Activated T-cell treated with anti-CD3 and anti-CD28 coated beads, Interleukin-2, amount 50 U/mL, for 4 hours (primary cell): ENCODE results near the gene INMT. TPM values are rescaled to one million over a fixed set of nuclear protein-coding genes. Genes with fewer than 3 reads are reported as not detected.

ENCODE experiments used
- ATAC-seq, 2 donors: fragments of 200-7000 bp; cut with Tn5 transposase; one replicate each; pipeline ENCODE4 v1.10.0; 2021
- DNase-seq: peaks from one replicate; pipeline ENCODE4 v3.0.0-alpha.2; 2020
- H3K27me3 Mint-ChIP-seq: one replicate; pipeline ENCODE4 v1.8.0; 2021; ENCODE audit warnings: low read depth, mixed read lengths
- H3K36me3 Mint-ChIP-seq: one replicate; pipeline ENCODE4 v1.8.0; 2022; ENCODE audit warnings: mixed read lengths; ENCODE audit not compliant: insufficient read depth
- H3K4me1 Mint-ChIP-seq: one replicate; pipeline ENCODE4 v1.8.0; 2021; ENCODE audit warnings: low read depth, mixed read lengths
- H3K4me3 Mint-ChIP-seq: one replicate; pipeline ENCODE4 v1.8.0; 2021; ENCODE audit warnings: mild to moderate bottlenecking, moderate library complexity, mixed read lengths
- H3K9me3 Mint-ChIP-seq: one replicate; pipeline ENCODE4 v1.8.0; 2021; ENCODE audit warnings: mixed read lengths
- total RNA-seq, 3 donors: library from RNA; stranded (reverse); gene quantifications; one replicate each; pipeline ENCODE4 v1.2.1, GENCODE V29; 2021

INMT gene
- total RNA-seq, 3 donors from 2014 or later, result 0.08 to 0.25 (median 0.14) TPM

GRCh38 chr7:30752484-30752883 lies 549 bp downstream of the INMT start:
- Mint-ChIP-seq H3K9me3 (no peaks in the 10 kb centered on the region), H3K27me3 (no peaks in the 10 kb centered on the region), H3K4me3 (no peak overlapping the region), H3K4me1 (no peaks in the 10 kb centered on the region), H3K36me3 (no peaks in the 10 kb centered on the region)
- ATAC-seq (no peak), DNase-seq (no peak)

- Mint-ChIP-seq H3K9me3 (no peaks in the 10 kb centered on the region), H3K36me3 (no peaks in the 10 kb centered on the region), H3K4me1 (no peaks in the 10 kb centered on the region), H3K4me3 (no peak overlapping the region), H3K27me3 (peaks cover 3% of the 10 kb centered on the region)
- ATAC-seq (no peak), DNase-seq (no peak)
Measured at GRCh38 chr7:30752979-30753378, 1.0 kb downstream of the INMT start.

GRCh38 chr7:30754315-30754877 lies 2.5 kb downstream of the INMT start:
- no peaks in the 10 kb centered on the region for H3K9me3 Mint-ChIP-seq
- no peaks in the 10 kb centered on the region for H3K4me1 Mint-ChIP-seq
- ATAC-seq (no peak), DNase-seq (no peak)
- H3K36me3 Mint-ChIP-seq, result no peaks in the 10 kb centered on the region
- H3K4me3 Mint-ChIP-seq, result no peak overlapping the region
- H3K27me3 Mint-ChIP-seq, result peaks cover 5% of the 10 kb centered on the region

- no peak for DNase-seq
- Mint-ChIP-seq H3K4me3 (no peak overlapping the region), H3K36me3 (no peaks in the 10 kb centered on the region), H3K27me3 (peaks cover 9% of the 10 kb centered on the region), H3K9me3 (no peaks in the 10 kb centered on the region), H3K4me1 (no peaks in the 10 kb centered on the region)
- no peak for ATAC-seq
Measured at GRCh38 chr7:30755384-30756154, 3.6 kb downstream of the INMT start.

- peaks cover 9% of the 10 kb centered on the region for H3K27me3 Mint-ChIP-seq
- H3K9me3 Mint-ChIP-seq, result no peaks in the 10 kb centered on the region
- H3K4me3 Mint-ChIP-seq, result no peak overlapping the region
- ATAC-seq, result no peak
- no peaks in the 10 kb centered on the region for H3K4me1 Mint-ChIP-seq
- no peak for DNase-seq
- no peaks in the 10 kb centered on the region for H3K36me3 Mint-ChIP-seq
Measured at GRCh38 chr7:30757342-30757692, 5.4 kb downstream of the INMT start.

GRCh38 chr7:30760514-30761213 lies 8.7 kb downstream of the INMT start:
- Mint-ChIP-seq H3K9me3 (no peaks in the 10 kb centered on the region), H3K4me1 (no peaks in the 10 kb centered on the region), H3K27me3 (peaks cover 9% of the 10 kb centered on the region), H3K4me3 (no peak overlapping the region), H3K36me3 (no peaks in the 10 kb centered on the region)
- DNase-seq, result no peak
- no peak for ATAC-seq

GRCh38 chr7:30761214-30762156 lies 9.6 kb downstream of the INMT start:
- Mint-ChIP-seq H3K27me3 (peaks cover 9% of the 10 kb centered on the region), H3K9me3 (no peaks in the 10 kb centered on the region), H3K4me1 (no peaks in the 10 kb centered on the region), H3K36me3 (no peaks in the 10 kb centered on the region), H3K4me3 (no peak overlapping the region)
- ATAC-seq (no peak), DNase-seq (no peak)

- H3K9me3 Mint-ChIP-seq, result no peaks in the 10 kb centered on the region
- no peak overlapping the region for H3K4me3 Mint-ChIP-seq
- no peaks in the 10 kb centered on the region for H3K4me1 Mint-ChIP-seq
- ATAC-seq (no peak), DNase-seq (no peak)
- H3K27me3 Mint-ChIP-seq, result peaks cover 5% of the 10 kb centered on the region
- no peaks in the 10 kb centered on the region for H3K36me3 Mint-ChIP-seq
Measured at GRCh38 chr7:30764030-30764975, 12.4 kb downstream of the INMT start.

GRCh38 chr7:30765408-30765807 lies 13.5 kb downstream of the INMT start:
- Mint-ChIP-seq H3K9me3 (no peaks in the 10 kb centered on the region), H3K27me3 (no peaks in the 10 kb centered on the region), H3K4me3 (no peak overlapping the region), H3K36me3 (no peaks in the 10 kb centered on the region), H3K4me1 (no peaks in the 10 kb centered on the region)
- ATAC-seq, result no peak
- DNase-seq, result no peak

GRCh38 chr7:30770845-30771173 lies 18.9 kb downstream of the INMT start:
- Mint-ChIP-seq H3K36me3 (no peaks in the 10 kb centered on the region), H3K4me3 (peak overlapping the region; percentile 85), H3K9me3 (no peaks in the 10 kb centered on the region), H3K4me1 (peaks cover 6% of the 10 kb centered on the region), H3K27me3 (no peaks in the 10 kb centered on the region)
- no peak for DNase-seq
- no peak for ATAC-seq

GRCh38 chr7:30771174-30771879 lies 19.4 kb downstream of the INMT start, which contains the start of gene MINDY4:
Gene MINDY4 (plus strand): TSS chr7:30771417. CDS start chr7:30771494, 77 bp downstream.
- peak; percentile 97 for ATAC-seq
- Mint-ChIP-seq H3K9me3 (no peaks in the 10 kb centered on the region), H3K36me3 (no peaks in the 10 kb centered on the region), H3K27me3 (no peaks in the 10 kb centered on the region), H3K4me3 (peak within 1 kb of the TSS; percentile 85), H3K4me1 (peaks cover 6% of the 10 kb centered on the region)
- peak; percentile 51 for DNase-seq

- ATAC-seq (peak in 1 of 2 donors; percentile 25), DNase-seq (no peak)
- Mint-ChIP-seq H3K27me3 (no peaks in the 10 kb centered on the region), H3K9me3 (no peaks in the 10 kb centered on the region), H3K36me3 (no peaks in the 10 kb centered on the region), H3K4me1 (peaks cover 6% of the 10 kb centered on the region), H3K4me3 (peak overlapping the region; percentile 85)
Measured at GRCh38 chr7:30771880-30772425, 20.0 kb downstream of the INMT start.

GRCh38 chr7:30772984-30773383 lies 21.0 kb downstream of the INMT start:
- no peaks in the 10 kb centered on the region for H3K36me3 Mint-ChIP-seq
- ATAC-seq (no peak), DNase-seq (no peak)
- H3K4me3 Mint-ChIP-seq, result no peak overlapping the region
- H3K4me1 Mint-ChIP-seq, result peaks cover 6% of the 10 kb centered on the region
- no peaks in the 10 kb centered on the region for H3K27me3 Mint-ChIP-seq
- H3K9me3 Mint-ChIP-seq, result no peaks in the 10 kb centered on the region
